ENCODE measurements around the gene PROSER2. TPM values are rescaled to one million over a fixed set of nuclear protein-coding genes. Genes with fewer than 3 reads are reported as not detected.

The PROSER2 gene
- total RNA-seq, 3 donors from 2014 or later: 2.9 to 9.5 (median 8.5) TPM

- intact Hi-C loops (cut with DNase I; ENCODE audit: low total_unique reads): no loop called here
- no peak for TF ChIP-seq CTCF (IDR thresholded peaks at IDR 0.05)
- TF ChIP-seq POLR2AphosphoS5 (IDR thresholded peaks at IDR 0.05): no peak
- TF ChIP-seq POLR2A (IDR thresholded peaks at IDR 0.05): no peak
These were observed 33.9 kb upstream of the PROSER2 start for GRCh38 chr10:11789306-11789705.

DNA sequence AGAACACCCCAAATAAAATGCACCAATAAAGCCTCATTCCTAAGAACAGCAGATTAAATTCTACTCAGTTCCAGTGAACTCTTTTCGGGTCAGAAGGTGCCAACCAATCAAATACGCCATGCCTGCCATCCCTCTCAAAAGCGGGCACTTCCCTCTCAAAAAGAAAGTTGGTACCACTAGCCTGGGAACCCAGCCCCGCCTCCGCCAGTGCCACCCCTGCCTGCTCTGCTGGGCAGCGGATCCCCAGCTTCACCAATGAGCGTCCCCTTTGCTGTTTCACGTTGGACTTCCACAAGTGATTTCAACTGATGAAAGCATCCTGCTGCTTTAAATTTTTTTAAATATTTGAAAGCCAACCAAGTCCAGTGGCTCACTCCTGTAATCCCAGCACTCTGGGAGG, 33.2 kb upstream of the PROSER2 start:
- H3K9me3 ChIP-seq: no peaks in the 10 kb centered on the region
- TF ChIP-seq POLR2AphosphoS5 (IDR thresholded peaks at IDR 0.05): no peak
- TF ChIP-seq CTCF (IDR thresholded peaks at IDR 0.05): no peak
- TF ChIP-seq POLR2A (IDR thresholded peaks at IDR 0.05): no peak
- no peak overlapping the region for H3K4me3 ChIP-seq
- H3K4me1 ChIP-seq: no peaks in the 10 kb centered on the region
- no peaks in the 10 kb centered on the region for H3K36me3 ChIP-seq
- no peak overlapping the region for H3K27ac ChIP-seq
- DNase-seq (ENCODE audit: low spot score in 2 of 2): no peak
- no peaks in the 10 kb centered on the region for H3K27me3 ChIP-seq
- intact Hi-C loops (cut with DNase I; ENCODE audit: low total_unique reads): loop anchor here (10.0 kb wide), 1 partner anchor 195 kb away; no protein-coding TSS in a partner anchor

More at GRCh38 chr10:11789306-11789705, 33.9 kb upstream of the PROSER2 start:
- no peaks in the 10 kb centered on the region for H3K36me3 ChIP-seq
- H3K9me3 ChIP-seq: no peaks in the 10 kb centered on the region
- H3K4me1 ChIP-seq: no peaks in the 10 kb centered on the region
- no peak for DNase-seq (ENCODE audit: low spot score in 2 of 2)
- H3K27ac ChIP-seq: no peak overlapping the region
- H3K4me3 ChIP-seq: no peak overlapping the region
- no peaks in the 10 kb centered on the region for H3K27me3 ChIP-seq

GRCh38 chr10:11793762-11794479, 29.2 kb upstream of the PROSER2 start:
- intact Hi-C loops (cut with DNase I; ENCODE audit: low total_unique reads): loop anchor here (10.0 kb wide), 1 partner anchor 191 kb away; no protein-coding TSS in a partner anchor
- DNase-seq (ENCODE audit: low spot score in 2 of 2): no peak
- Histone ChIP-seq H3K4me1 (no peaks in the 10 kb centered on the region), H3K9me3 (no peaks in the 10 kb centered on the region), H3K27me3 (no peaks in the 10 kb centered on the region), H3K36me3 (no peaks in the 10 kb centered on the region), H3K27ac (no peak overlapping the region), H3K4me3 (no peak overlapping the region)
- no peak for TF ChIP-seq CTCF (IDR thresholded peaks at IDR 0.05)
- TF ChIP-seq POLR2A (IDR thresholded peaks at IDR 0.05): no peak
- TF ChIP-seq POLR2AphosphoS5 (IDR thresholded peaks at IDR 0.05): no peak

DNA sequence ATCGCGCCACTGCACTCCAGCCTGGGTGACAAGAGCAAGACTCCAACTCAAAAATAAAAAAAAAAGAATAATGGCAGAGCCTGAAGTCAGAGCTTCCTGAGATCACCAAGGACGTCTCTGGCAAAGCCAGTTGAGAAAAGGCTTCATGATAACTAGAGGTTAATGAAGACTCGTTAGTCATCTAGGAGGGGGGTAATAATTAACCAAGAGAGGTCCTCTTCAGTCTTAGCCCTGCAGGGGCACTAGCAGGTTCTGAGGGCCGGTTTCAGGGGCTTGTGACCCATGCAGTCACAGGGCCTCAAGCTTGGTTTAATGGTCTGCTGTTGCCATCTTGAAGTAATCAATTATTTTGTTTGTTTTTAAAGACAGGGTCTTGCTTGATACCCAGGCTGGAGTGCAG, 28.6 kb upstream of the PROSER2 start:
- Histone ChIP-seq H3K27ac (no peak overlapping the region), H3K36me3 (no peaks in the 10 kb centered on the region), H3K4me3 (no peak overlapping the region), H3K27me3 (no peaks in the 10 kb centered on the region), H3K4me1 (no peaks in the 10 kb centered on the region), H3K9me3 (no peaks in the 10 kb centered on the region)
- no peak for DNase-seq (ENCODE audit: low spot score in 2 of 2)
- intact Hi-C loops (cut with DNase I; ENCODE audit: low total_unique reads): loop anchor here (10.0 kb wide), 1 partner anchor 190 kb away; no protein-coding TSS in a partner anchor
- TF ChIP-seq CTCF (IDR thresholded peaks at IDR 0.05): no peak
- no peak for TF ChIP-seq POLR2AphosphoS5 (IDR thresholded peaks at IDR 0.05)
- TF ChIP-seq POLR2A (IDR thresholded peaks at IDR 0.05): no peak

GRCh38 chr10:11795101-11795920, 27.8 kb upstream of the PROSER2 start:
- Histone ChIP-seq H3K27ac (no peak overlapping the region), H3K4me1 (no peaks in the 10 kb centered on the region), H3K9me3 (no peaks in the 10 kb centered on the region), H3K27me3 (no peaks in the 10 kb centered on the region), H3K4me3 (no peak overlapping the region), H3K36me3 (no peaks in the 10 kb centered on the region)
- DNase-seq (ENCODE audit: low spot score in 2 of 2): no peak
- TF ChIP-seq POLR2AphosphoS5 (IDR thresholded peaks at IDR 0.05) (no peak), CTCF (IDR thresholded peaks at IDR 0.05) (no peak)
- intact Hi-C loops (cut with DNase I; ENCODE audit: low total_unique reads): loop anchor here (10.0 kb wide), 1 partner anchor 189 kb away; no protein-coding TSS in a partner anchor
